GM19193 (cell line): ENCODE measurements around the gene RNF111.

Experiments
- POLR2A ChIP-seq: IDR thresholded peaks from 4 replicates; pipeline ENCODE4 v1.6.1; 2011; ENCODE audit not compliant: insufficient read depth, insufficient read length; ENCODE audit errors: extremely low read depth

Gene RNF111

GRCh38 chr15:58985443-58985842 is 2.0 kb upstream of the RNF111 start:
- TF ChIP-seq POLR2A, result no peak

GRCh38 chr15:58987036-58987435 is 427 bp upstream of the RNF111 start:
- no peak for TF ChIP-seq POLR2A

GRCh38 chr15:58988006-58988785 is 733 bp downstream of the RNF111 start:
- no peak for TF ChIP-seq POLR2A

GRCh38 chr15:58992181-58992580 is 4.7 kb downstream of the RNF111 start:
- TF ChIP-seq POLR2A, result no peak

GRCh38 chr15:58994906-58995453 is 7.5 kb downstream of the RNF111 start:
- TF ChIP-seq POLR2A, result no peak

GRCh38 chr15:58999694-59000093 is 12.2 kb downstream of the RNF111 start:
- no peak for TF ChIP-seq POLR2A

- TF ChIP-seq POLR2A, result no peak
Observed at GRCh38 chr15:59001946-59002345, 14.5 kb downstream of the RNF111 start.

- TF ChIP-seq POLR2A, result no peak
Observed at GRCh38 chr15:59002418-59002859, 15.0 kb downstream of the RNF111 start.

- no peak for TF ChIP-seq POLR2A
Observed at GRCh38 chr15:59005579-59005978, 18.1 kb downstream of the RNF111 start.

- TF ChIP-seq POLR2A, result no peak
Observed at GRCh38 chr15:59008086-59008485, 20.6 kb downstream of the RNF111 start.

GRCh38 chr15:59011262-59011952 is 23.9 kb downstream of the RNF111 start:
- no peak for TF ChIP-seq POLR2A

GRCh38 chr15:59013246-59013873 is 25.9 kb downstream of the RNF111 start:
- no peak for TF ChIP-seq POLR2A

GRCh38 chr15:59014068-59014467 is 26.6 kb downstream of the RNF111 start:
- TF ChIP-seq POLR2A, result no peak

- TF ChIP-seq POLR2A, result no peak
Observed at GRCh38 chr15:59017449-59017848, 30.0 kb downstream of the RNF111 start.

GRCh38 chr15:59018833-59019232 is 31.4 kb downstream of the RNF111 start:
- TF ChIP-seq POLR2A, result no peak

GRCh38 chr15:59020322-59020721 is 32.9 kb downstream of the RNF111 start:
- no peak for TF ChIP-seq POLR2A

- TF ChIP-seq POLR2A, result no peak
Observed at GRCh38 chr15:59022188-59022587, 34.7 kb downstream of the RNF111 start.
